H9 (cell line): ENCODE data around the gene CACNA2D3. TPM values are rescaled to one million over a fixed set of nuclear protein-coding genes. Genes with fewer than 3 reads are reported as not detected.

ENCODE experiments used
- DNase-seq: peaks from one replicate; pipeline ENCODE4 v3.0.0-alpha.2; 2017
- H2AFZ ChIP-seq: one replicate; pipeline ENCODE4 v1.6.1; 2013; ENCODE audit warnings: mild to moderate bottlenecking, low read length, control low read depth, moderate library complexity
- H2AK5ac ChIP-seq: 2 replicates; pipeline ENCODE4 v1.6.1; 2013; ENCODE audit warnings: low read length, control low read depth, mixed read lengths; ENCODE audit not compliant: insufficient read length
- H2BK120ac ChIP-seq: one replicate; pipeline ENCODE4 v1.6.1; 2013; ENCODE audit warnings: low read depth, mild to moderate bottlenecking, low read length, control low read depth, inconsistent platforms; ENCODE audit not compliant: poor library complexity, severe bottlenecking
- H2BK12ac ChIP-seq: 2 replicates; pipeline ENCODE4 v1.6.1; 2013; ENCODE audit warnings: low read length, control low read depth, mixed read lengths, low read depth; ENCODE audit not compliant: insufficient read length
- H2BK15ac ChIP-seq: 2 replicates; pipeline ENCODE4 v1.6.1; 2013; ENCODE audit warnings: low read depth, low read length, control low read depth
- H2BK20ac ChIP-seq: one replicate; pipeline ENCODE4 v1.6.1; 2013; ENCODE audit warnings: low read depth, mild to moderate bottlenecking, low read length, control low read depth, inconsistent platforms; ENCODE audit not compliant: poor library complexity, severe bottlenecking
- H2BK5ac ChIP-seq: 2 replicates; pipeline ENCODE4 v1.6.1; 2013; ENCODE audit warnings: low read length, control low read depth, mixed read lengths; ENCODE audit not compliant: insufficient read length
- H3K14ac ChIP-seq: 2 replicates; pipeline ENCODE4 v1.6.1; 2013; ENCODE audit warnings: low read length, control low read depth; ENCODE audit not compliant: insufficient read depth
- H3K18ac ChIP-seq: 2 replicates; pipeline ENCODE4 v1.6.1; 2013; ENCODE audit warnings: low read depth, mild to moderate bottlenecking, mixed read lengths, low read length, control low read depth; ENCODE audit not compliant: insufficient read length
- H3K23ac ChIP-seq: 2 replicates; pipeline ENCODE4 v1.6.1; 2013; ENCODE audit warnings: low read length, control low read depth, mixed read lengths, low read depth; ENCODE audit not compliant: insufficient read length
- H3K23me2 ChIP-seq: 2 replicates; pipeline ENCODE4 v1.6.1; 2013; ENCODE audit warnings: low read depth, mild to moderate bottlenecking, mixed read lengths, low read length, control low read depth; ENCODE audit not compliant: insufficient read length, poor library complexity, severe bottlenecking
- H3K27ac ChIP-seq: 2 replicates; pipeline ENCODE4 v1.5.1; 2013; ENCODE audit warnings: low read length, control low read depth, mixed read lengths, low read depth; ENCODE audit not compliant: insufficient read length
- H3K27me3 ChIP-seq: 2 replicates; pipeline ENCODE4 v1.6.1; 2013; ENCODE audit warnings: low read length, control low read depth, inconsistent platforms; ENCODE audit not compliant: insufficient read depth
- H3K4ac ChIP-seq: 2 replicates; pipeline ENCODE4 v1.6.1; 2013; ENCODE audit warnings: low read depth, mild to moderate bottlenecking, control low read depth, inconsistent platforms, low read length, moderate library complexity
- H3K4me1 ChIP-seq: 2 replicates; pipeline ENCODE4 v1.6.1; 2013; ENCODE audit warnings: low read length, control low read depth, inconsistent platforms; ENCODE audit not compliant: insufficient read depth
- H3K4me2 ChIP-seq: 2 replicates; pipeline ENCODE4 v1.6.1; 2013; ENCODE audit warnings: low read length, control low read depth, mixed read lengths; ENCODE audit not compliant: insufficient read length, insufficient read depth
- H3K56ac ChIP-seq: 2 replicates; pipeline ENCODE4 v1.6.1; 2013; ENCODE audit warnings: low read depth, mild to moderate bottlenecking, mixed read lengths, low read length, control low read depth; ENCODE audit not compliant: insufficient read length
- H3K79me1 ChIP-seq: 2 replicates; pipeline ENCODE4 v1.6.1; 2013; ENCODE audit warnings: low read depth, mild to moderate bottlenecking, moderate library complexity, low read length, control low read depth, inconsistent platforms; ENCODE audit not compliant: insufficient read depth, poor library complexity, severe bottlenecking
- H3K79me2 ChIP-seq: 2 replicates; pipeline ENCODE4 v1.6.1; 2013; ENCODE audit warnings: low read length, control low read depth, inconsistent platforms; ENCODE audit not compliant: insufficient read depth
- H3K9ac ChIP-seq: 2 replicates; pipeline ENCODE4 v1.6.1; 2013; ENCODE audit warnings: low read length, control low read depth, mixed read lengths; ENCODE audit not compliant: insufficient read length; ENCODE audit errors: extremely low read depth
- H3K9me3 ChIP-seq: one replicate; pipeline ENCODE4 v1.6.1; 2013; ENCODE audit warnings: low read depth, low read length, inconsistent platforms; ENCODE audit not compliant: control insufficient read depth
- H3T11ph ChIP-seq: one replicate; pipeline ENCODE4 v1.6.1; 2013; ENCODE audit warnings: mild to moderate bottlenecking, low read length, control low read depth, inconsistent platforms
- H4K20me1 ChIP-seq: one replicate; pipeline ENCODE4 v1.6.1; 2013; ENCODE audit not compliant: control insufficient read depth, insufficient read length, insufficient read depth
- H4K5ac ChIP-seq: 2 replicates; pipeline ENCODE4 v1.6.1; 2013; ENCODE audit warnings: low read depth, mild to moderate bottlenecking, mixed read lengths, low read length, control low read depth; ENCODE audit not compliant: insufficient read length
- H4K8ac ChIP-seq: replicated peaks from 2 replicates; pipeline ENCODE4 v1.6.1; 2013; ENCODE audit warnings: low read length, control low read depth, mixed read lengths, low read depth; ENCODE audit not compliant: insufficient read length
- H4K91ac ChIP-seq: 2 replicates; pipeline ENCODE4 v1.6.1; 2013; ENCODE audit warnings: low read depth, mild to moderate bottlenecking, moderate library complexity, mixed read lengths, low read length, control low read depth; ENCODE audit not compliant: insufficient read length
- H3K27ac Mint-ChIP-seq, 3 experiments: 2 replicates in 2 of 3; 3 replicates in 1 of 3; pipeline ENCODE4 v1.8.0; 2020 to 2021; ENCODE audit warnings: mixed read lengths in 3 of 3, mild to moderate bottlenecking in 1 of 3, moderate library complexity in 1 of 3
- H3K27me3 Mint-ChIP-seq: 2 replicates; pipeline ENCODE4 v1.8.0; 2021; ENCODE audit warnings: low read depth, mild to moderate bottlenecking, moderate library complexity, mixed read lengths
- H3K36me3 Mint-ChIP-seq, 3 experiments: 2 replicates in 2 of 3; 3 replicates in 1 of 3; pipeline ENCODE4 v1.8.0; 2020 to 2021; ENCODE audit warnings: low read depth in 3 of 3, mixed read lengths in 3 of 3; ENCODE audit not compliant: insufficient read depth in 1 of 3
- H3K4me1 Mint-ChIP-seq, 2 experiments: 2 replicates each; pipeline ENCODE4 v1.8.0; 2020; ENCODE audit warnings: mixed read lengths in 2 of 2
- H3K4me3 Mint-ChIP-seq, 2 experiments: 2 replicates in 1 of 2; 3 replicates in 1 of 2; pipeline ENCODE4 v1.8.0; 2020 to 2021; ENCODE audit warnings: mild to moderate bottlenecking in 2 of 2, mixed read lengths in 2 of 2, moderate library complexity in 1 of 2
- H3K9me3 Mint-ChIP-seq, 2 experiments: 2 replicates in 1 of 2; 3 replicates in 1 of 2; pipeline ENCODE4 v1.8.0; 2020; ENCODE audit warnings: mild to moderate bottlenecking in 2 of 2, mixed read lengths in 2 of 2, moderate library complexity in 1 of 2
- CTCF ChIP-seq: fragments of 200-600 bp; sonication (generic); conservative IDR thresholded peaks from 3 replicates; pipeline ENCODE4 v1.8.0; 2021; ENCODE audit warnings: antibody characterized with exemption, mild to moderate bottlenecking
- WGBS: extraction: QIAGEN DNeasy Blood & Tissue Kit; methylation state at CpG from one replicate; pipeline ENCODE4 v1.1.7; 2013; ENCODE audit warnings: missing lambda C conversion rate, low lambda C conversion rate, mixed read lengths; ENCODE audit not compliant: insufficient read length; ENCODE audit errors: extremely low coverage; 5-methylcytosine and 5-hydroxymethylcytosine counted together
- total RNA-seq: library from RNA; stranded (reverse); gene quantifications from 2 replicates; pipeline ENCODE4 v1.2.1, GENCODE V29; 2021

Gene CACNA2D3
- total RNA-seq, 1 experiment from 2014 or later, result 3.2 TPM

GRCh38 chr3:54578417-54578816 lies 456.1 kb downstream of the CACNA2D3 start:
- H3K9ac ChIP-seq, result no peak overlapping the region
- H2BK20ac ChIP-seq, result no peak overlapping the region
- no peak overlapping the region for H3K27ac ChIP-seq
- no peaks in the 10 kb centered on the region for H3K9me3 ChIP-seq
- H3K18ac ChIP-seq, result no peak overlapping the region
- no peaks in the 10 kb centered on the region for H3K4me1 ChIP-seq
- no peak overlapping the region for H2BK120ac ChIP-seq
- no peak overlapping the region for H3T11ph ChIP-seq
- peaks cover 0 to 3% of the 10 kb centered on the region in 2 experiments; a peak in 1 of 5 replicates for H3K9me3 Mint-ChIP-seq
- peaks cover 17 to 21% of the 10 kb centered on the region in 2 experiments for H3K4me1 Mint-ChIP-seq
- H3K14ac ChIP-seq, result no peak overlapping the region
- H3K4me2 ChIP-seq, result no peak overlapping the region
- no peak overlapping the region for H3K56ac ChIP-seq
- no peaks in the 10 kb centered on the region for H3K27me3 ChIP-seq
- no peaks in the 10 kb centered on the region for H3K36me3 Mint-ChIP-seq
- no peak overlapping the region for H3K4me3 Mint-ChIP-seq
- no peak overlapping the region for H4K91ac ChIP-seq
- no peak overlapping the region for H2BK15ac ChIP-seq
- no peaks in the 10 kb centered on the region for H3K79me2 ChIP-seq
- WGBS, result no CpG with 5 or more reads among the region's 7 CpGs
- H4K5ac ChIP-seq, result no peak overlapping the region
- no peak overlapping the region for H3K23ac ChIP-seq
- no peak overlapping the region for H2BK12ac ChIP-seq
- H2AFZ ChIP-seq, result no peak overlapping the region
- H4K8ac ChIP-seq, result no peak overlapping the region
- no peaks in the 10 kb centered on the region for H3K79me1 ChIP-seq
- H3K27ac Mint-ChIP-seq, result no peak overlapping the region
- DNase-seq, result no peak
- no peaks in the 10 kb centered on the region for H3K23me2 ChIP-seq
- TF ChIP-seq CTCF, result no peak
- peaks cover 7% of the 10 kb centered on the region for H3K27me3 Mint-ChIP-seq
- H4K20me1 ChIP-seq, result no peaks in the 10 kb centered on the region
- H2AK5ac ChIP-seq, result no peak overlapping the region
- no peak overlapping the region for H2BK5ac ChIP-seq
- no peak overlapping the region for H3K4ac ChIP-seq
